ENCODE data around the gene HMG20B.

GRCh38 chr19:3606174-3606689 lies 33.5 kb downstream of the HMG20B start:
- no peak for TF ChIP-seq GATA2 (IDR thresholded peaks at IDR 0.05; ENCODE audit: low read depth, low read length)
- TF ChIP-seq GATA3 (IDR thresholded peaks at IDR 0.05; ENCODE audit: low read depth, low read length): no peak

Measured in SH-SY5Y (cell line).